HepG2 (cell line): ENCODE measurements around the gene AP1M1. TPM values are rescaled to one million over a fixed set of nuclear protein-coding genes. Genes with fewer than 3 reads are reported as not detected.

ENCODE experiments used
- AGO2 ChIP-seq: fragments of 200-400 bp; formaldehyde crosslinking; optimal IDR thresholded peaks from 2 replicates; pipeline ENCODE3; 2017; ENCODE audit warnings: mild to moderate bottlenecking, low read depth, low read length, moderate library complexity
- E2F5 ChIP-seq: sonication (generic); formaldehyde crosslinking; conservative IDR thresholded peaks from 2 replicates; pipeline ENCODE4 v1.4.0; 2020; ENCODE audit warnings: missing genetic modification reagents
- HMG20B ChIP-seq: conservative IDR thresholded peaks from 2 replicates; pipeline ENCODE4 v1.6.1; 2016; ENCODE audit warnings: missing genetic modification reagents, missing compliant biosample characterization
- NONO ChIP-seq, 2 experiments: fragments of 450-650 bp in 1 of 2; sonication (generic) in 1 of 2; formaldehyde crosslinking in 1 of 2; IDR thresholded peaks in 1 of 2; conservative IDR thresholded peaks in 1 of 2; 2 replicates each; pipeline versions ENCODE4 v1.6.1 to v1.8.0; 2017 to 2022; ENCODE audit warnings: mild to moderate bottlenecking in 1 of 2, missing genetic modification reagents in 1 of 2, moderate library complexity in 1 of 2
- NR1H2 ChIP-seq: sonication (generic); formaldehyde crosslinking; IDR thresholded peaks from 2 replicates; pipeline ENCODE4 v1.8.1; 2022; ENCODE audit warnings: low read depth, missing genetic modification reagents, borderline replicate concordance
- ZNF318 ChIP-seq: sonication (generic); formaldehyde crosslinking; IDR thresholded peaks from 2 replicates; pipeline ENCODE4 v1.4.0; 2020; ENCODE audit warnings: mild to moderate bottlenecking, missing genetic modification reagents
- ZNF512 ChIP-seq: sonication (generic); formaldehyde crosslinking; IDR thresholded peaks from 2 replicates; pipeline ENCODE4 v1.4.0; 2020; ENCODE audit warnings: mild to moderate bottlenecking, missing genetic modification reagents
- ZNF574 ChIP-seq: sonication (generic); formaldehyde crosslinking; IDR thresholded peaks from 2 replicates; pipeline ENCODE4 v1.4.0; 2020; ENCODE audit warnings: missing genetic modification reagents
- ZSCAN5A ChIP-seq: sonication (generic); formaldehyde crosslinking; IDR thresholded peaks from 2 replicates; pipeline ENCODE4 v1.8.0; 2022; ENCODE audit warnings: mild to moderate bottlenecking, missing genetic modification reagents, borderline replicate concordance
- polyA plus RNA-seq, 8 experiments: library from polyadenylated mRNA; depleted of rRNA in 3 of 8; stranded (reverse) in 7 of 8; unstranded in 1 of 8; fragments of >200 nt; fragmentation: Illumina TruSeq in 4 of 8; extraction: Trizol in 4 of 8; gene quantifications; 2 replicates each; pipeline versions ENCODE4 v1.2.1 to v1.2.3, GENCODE V29; 2011 to 2016; ENCODE audit warnings: low read depth in 4 of 8, missing spikeins in 1 of 8, mixed read lengths in 1 of 8; ENCODE audit not compliant: insufficient read depth in 1 of 8
- total RNA-seq, 5 experiments: library from RNA; depleted of rRNA; stranded (reverse); fragments of >200 nt; fragmentation: Illumina TruSeq; extraction: Trizol; gene quantifications; 2 replicates each; pipeline ENCODE4 v1.2.3, GENCODE V29; 2016; ENCODE audit warnings: low read depth in 1 of 5

The AP1M1 gene
- total and polyA plus RNA-seq, 2 of the 13 experiments (the other 11 are each of a cell fraction or from before 2014, with no cell fraction given) = 34.4 to 46.1 TPM

GRCh38 chr19:16200038-16201010 is 2.6 kb downstream of the AP1M1 start (continued):
- TF ChIP-seq ZNF512 (CRISPR knock-in tag) (no peak), ZNF318 (CRISPR knock-in tag) (no peak), ZNF574 (CRISPR knock-in tag) (peak; percentile 86), HMG20B (CRISPR knock-in tag) (peak; percentile 68; the same call in 1 of the 2 replicates), NR1H2 (CRISPR knock-in tag) (no peak), NONO (IDR thresholded peaks at IDR 0.05) (no peak), NONO (CRISPR knock-in tag; conservative IDR thresholded peaks at IDR 0.05) (peak; percentile 50; the same call in 1 of the 2 replicates), ZSCAN5A (CRISPR knock-in tag) (no peak), E2F5 (no peak), AGO2 (no peak)
